ENCODE results near the gene TERT.

Gene TERT

GRCh38 chr5:1255081-1255561 lies 39.7 kb downstream of the TERT start:
- DNase-seq = peak; percentile 62

- no peak for DNase-seq
Measured at GRCh38 chr5:1254196-1254595, 40.7 kb downstream of the TERT start.

GRCh38 chr5:1253456-1254105 lies 41.3 kb downstream of the TERT start:
- no peak for DNase-seq

- DNase-seq = no peak
Measured at GRCh38 chr5:1252681-1253080, 42.2 kb downstream of the TERT start.

GRCh38 chr5:1251678-1252580 lies 42.9 kb downstream of the TERT start:
- DNase-seq = no peak

- DNase-seq = no peak
Measured at GRCh38 chr5:1249366-1250280, 45.2 kb downstream of the TERT start.

- DNase-seq = no peak
Measured at GRCh38 chr5:1247811-1248210, 47.1 kb downstream of the TERT start.

GRCh38 chr5:1246711-1247431 lies 48.0 kb downstream of the TERT start:
- peak; percentile 25 for DNase-seq

GRCh38 chr5:1245905-1246576 lies 48.8 kb downstream of the TERT start:
- no peak for DNase-seq

GRCh38 chr5:1244976-1245375 lies 49.9 kb downstream of the TERT start:
- DNase-seq = no peak

- DNase-seq = no peak
Measured at GRCh38 chr5:1244255-1244654, 50.6 kb downstream of the TERT start.

- DNase-seq = no peak
Measured at GRCh38 chr5:1243487-1244130, 51.3 kb downstream of the TERT start.

GRCh38 chr5:1242733-1243486 lies 52.0 kb downstream of the TERT start:
- no peak for DNase-seq

GRCh38 chr5:1241509-1242080 lies 53.3 kb downstream of the TERT start:
- no peak for DNase-seq

GRCh38 chr5:1240496-1241260 lies 54.2 kb downstream of the TERT start:
- no peak for DNase-seq

- DNase-seq = no peak
Measured at GRCh38 chr5:1239505-1240251, 55.2 kb downstream of the TERT start.

GRCh38 chr5:1235838-1236237 lies 59.0 kb downstream of the TERT start:
- DNase-seq = no peak

- DNase-seq = no peak
Measured at GRCh38 chr5:1235379-1235778, 59.5 kb downstream of the TERT start.

GRCh38 chr5:1232780-1233179 lies 62.1 kb downstream of the TERT start:
- no peak for DNase-seq

All from activated CD4-positive, alpha-beta T cell treated with anti-CD3 and anti-CD28 coated beads, Interleukin-2, Interleukin-6, amounts not matched to agents 100 ng/mL and 50 ng/mL, durations not matched to agents 16 hours and 8 hours (primary cell).